Epithelial cell of proximal tubule (primary cell): ENCODE results near the gene USP16. TPM values are rescaled to one million over a fixed set of nuclear protein-coding genes. Genes with fewer than 3 reads are reported as not detected.

Experiments used
- DNase-seq: peaks from one replicate; pipeline ENCODE4 v3.0.0-alpha.2; 2011; ENCODE audit warnings: low read depth
- H3K4me3 ChIP-seq: 2 replicates; pipeline ENCODE4 v1.5.1; 2011; ENCODE audit warnings: low read depth, mild to moderate bottlenecking, low read length
- CTCF ChIP-seq: conservative IDR thresholded peaks from 2 replicates; pipeline ENCODE4 v1.5.1; 2012; ENCODE audit warnings: low read depth, mild to moderate bottlenecking, low read length
- total RNA-seq: library from RNA; depleted of rRNA; stranded (reverse); fragments of >200 nt; gene quantifications from 2 replicates; pipeline ENCODE4 v1.2.3, GENCODE V29; 2015

Gene USP16
- total RNA-seq, 1 donor from 2014 or later: 20.7 TPM

DNA sequence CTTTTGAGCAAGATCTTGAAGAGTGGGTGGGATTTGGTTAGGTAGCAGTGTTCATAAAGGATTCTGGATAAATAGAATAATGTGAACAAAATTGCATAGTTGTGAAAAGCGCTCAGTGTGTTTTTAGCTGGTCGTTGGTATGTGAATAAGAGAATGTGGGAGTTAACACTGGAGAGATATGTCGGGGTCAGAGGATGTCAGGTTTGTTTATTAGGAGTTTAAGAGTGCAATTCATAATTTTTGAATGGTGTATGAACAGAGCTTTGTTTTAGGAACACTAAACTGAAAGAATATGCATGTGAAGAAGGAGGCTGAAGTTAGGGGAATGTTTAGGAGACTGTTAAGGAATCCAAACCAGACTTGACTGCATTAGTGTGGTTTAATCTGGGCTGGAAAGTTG, 9.4 kb downstream of the USP16 start:
- no peak for DNase-seq
- no peak for TF ChIP-seq CTCF
- H3K4me3 ChIP-seq: no peak overlapping the region

- DNase-seq: no peak
- H3K4me3 ChIP-seq: no peak overlapping the region
- no peak for TF ChIP-seq CTCF
These were observed 10.2 kb downstream of the USP16 start for GRCh38 chr21:29034678-29035077.

GRCh38 chr21:29052224-29052623, 27.8 kb downstream of the USP16 start:
- no peak overlapping the region for H3K4me3 ChIP-seq
- TF ChIP-seq CTCF: no peak
- DNase-seq: no peak

GRCh38 chr21:29053011-29053553, 28.6 kb downstream of the USP16 start:
- no peak overlapping the region for H3K4me3 ChIP-seq
- DNase-seq: no peak
- TF ChIP-seq CTCF: no peak

DNA sequence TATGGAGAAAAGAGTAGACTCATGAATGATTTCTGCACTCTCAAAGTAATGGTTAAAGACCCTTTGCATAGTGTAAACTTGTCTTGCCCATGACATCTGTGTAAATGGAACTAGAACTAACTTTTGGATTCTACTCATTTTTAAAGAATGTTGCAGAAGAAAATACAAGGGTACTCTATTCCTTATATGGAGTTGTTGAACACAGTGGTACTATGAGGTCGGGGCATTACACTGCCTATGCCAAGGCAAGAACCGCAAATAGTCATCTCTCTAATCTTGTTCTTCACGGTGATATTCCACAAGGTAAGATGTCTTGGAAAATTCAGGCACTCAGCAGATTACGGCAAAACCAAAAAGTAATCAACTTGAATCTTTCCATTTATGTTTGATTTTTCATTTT, 29.2 kb downstream of the USP16 start:
- DNase-seq: no peak
- no peak for TF ChIP-seq CTCF
- no peak overlapping the region for H3K4me3 ChIP-seq

DNA sequence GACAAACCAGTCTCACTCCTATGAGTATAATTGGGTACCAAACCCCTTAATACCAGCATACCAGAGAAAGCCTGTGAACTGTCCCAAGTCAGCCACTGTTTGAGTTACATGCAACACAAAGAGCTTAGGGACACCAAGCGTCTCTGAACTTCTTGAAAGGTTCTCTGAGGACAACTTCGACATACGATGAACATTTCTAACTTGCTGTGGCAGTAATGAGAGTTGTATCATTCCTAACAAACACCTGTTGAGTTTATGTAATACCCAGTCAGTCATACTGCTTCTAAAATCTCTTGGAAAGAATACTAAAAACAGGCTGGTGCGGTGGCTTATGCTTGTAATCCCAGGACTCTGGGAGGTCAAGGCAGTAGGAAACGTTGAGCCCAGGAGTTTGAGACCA, 30.6 kb downstream of the USP16 start:
- H3K4me3 ChIP-seq: no peak overlapping the region
- DNase-seq: no peak
- no peak for TF ChIP-seq CTCF

GRCh38 chr21:29056005-29056404, 31.5 kb downstream of the USP16 start:
- no peak overlapping the region for H3K4me3 ChIP-seq
- no peak for DNase-seq
- TF ChIP-seq CTCF: no peak
